ENCODE data around the gene SH3BP4. TPM values are rescaled to one million over a fixed set of nuclear protein-coding genes. Genes with fewer than 3 reads are reported as not detected.

The SH3BP4 gene
- total and polyA plus RNA-seq, 8 donors = 24.1 to 35.0 (median 28.6) TPM

GRCh38 chr2:234916674-234917073, 35.1 kb upstream of the SH3BP4 start:
- TF ChIP-seq CTCF (IDR thresholded peaks at IDR 0.05) = no peak
- intact Hi-C loops (cut with DNase I) = no loop called here
- ATAC-seq = no peak
- Histone ChIP-seq H3K36me3 (no peaks in the 10 kb centered on the region), H3K27me3 (no peaks in the 10 kb centered on the region), H3K9me3 (no peaks in the 10 kb centered on the region), H3K4me1 (no peaks in the 10 kb centered on the region), H3K4me3 (no peak overlapping the region), H3K27ac (no peak overlapping the region)
- DNase-seq = no peak

- H3K27me3 ChIP-seq = no peaks in the 10 kb centered on the region
- TF ChIP-seq CTCF (IDR thresholded peaks at IDR 0.05) = no peak
- H3K4me3 ChIP-seq = no peak overlapping the region
- no peaks in the 10 kb centered on the region for H3K9me3 ChIP-seq
- intact Hi-C loops (cut with DNase I) = no loop called here
- DNase-seq (no peak), ATAC-seq (no peak)
- no peaks in the 10 kb centered on the region for H3K4me1 ChIP-seq
- no peak overlapping the region for H3K27ac ChIP-seq
- no peaks in the 10 kb centered on the region for H3K36me3 ChIP-seq
Observed at GRCh38 chr2:234917211-234917975, 34.4 kb upstream of the SH3BP4 start.

- Histone ChIP-seq H3K4me1 (no peaks in the 10 kb centered on the region), H3K27ac (no peak overlapping the region), H3K4me3 (no peak overlapping the region), H3K36me3 (no peaks in the 10 kb centered on the region), H3K27me3 (no peaks in the 10 kb centered on the region), H3K9me3 (peaks cover 0 to 1% of the 10 kb centered on the region in 2 donors)
- DNase-seq (no peak), ATAC-seq (peak; percentile 82)
- no peak for TF ChIP-seq CTCF (IDR thresholded peaks at IDR 0.05)
- intact Hi-C loops (cut with DNase I) = no loop called here
Observed at GRCh38 chr2:234919711-234920110, 32.1 kb upstream of the SH3BP4 start.

GRCh38 chr2:234920836-234921235, 31.0 kb upstream of the SH3BP4 start:
- H3K4me1 ChIP-seq = no peaks in the 10 kb centered on the region
- no peak for TF ChIP-seq CTCF (IDR thresholded peaks at IDR 0.05)
- H3K36me3 ChIP-seq = no peaks in the 10 kb centered on the region
- H3K27me3 ChIP-seq = no peaks in the 10 kb centered on the region
- H3K27ac ChIP-seq = no peak overlapping the region
- peaks cover 0 to 6% of the 10 kb centered on the region in 2 donors for H3K9me3 ChIP-seq
- ATAC-seq = no peak
- H3K4me3 ChIP-seq = no peak overlapping the region
- no peak for DNase-seq
- intact Hi-C loops (cut with DNase I) = no loop called here

- Histone ChIP-seq H3K4me1 (no peaks in the 10 kb centered on the region), H3K9me3 (peaks cover 0 to 6% of the 10 kb centered on the region in 2 donors), H3K36me3 (no peaks in the 10 kb centered on the region), H3K27me3 (no peaks in the 10 kb centered on the region), H3K4me3 (no peak overlapping the region), H3K27ac (no peak overlapping the region)
- no peak for TF ChIP-seq CTCF (IDR thresholded peaks at IDR 0.05)
- no peak for DNase-seq
- no peak for ATAC-seq
- intact Hi-C loops (cut with DNase I) = no loop called here
Observed at GRCh38 chr2:234929002-234929401, 22.8 kb upstream of the SH3BP4 start.
